GM19438 (cell line): ENCODE data around the gene STT3A.

Source experiments
- ATAC-seq: cut with Tn5 transposase; IDR thresholded peaks from one replicate; pipeline ENCODE4 v1.9.1; 2021; ENCODE audit warnings: low read depth; ENCODE audit not compliant: unreplicated experiment

The STT3A gene

DNA sequence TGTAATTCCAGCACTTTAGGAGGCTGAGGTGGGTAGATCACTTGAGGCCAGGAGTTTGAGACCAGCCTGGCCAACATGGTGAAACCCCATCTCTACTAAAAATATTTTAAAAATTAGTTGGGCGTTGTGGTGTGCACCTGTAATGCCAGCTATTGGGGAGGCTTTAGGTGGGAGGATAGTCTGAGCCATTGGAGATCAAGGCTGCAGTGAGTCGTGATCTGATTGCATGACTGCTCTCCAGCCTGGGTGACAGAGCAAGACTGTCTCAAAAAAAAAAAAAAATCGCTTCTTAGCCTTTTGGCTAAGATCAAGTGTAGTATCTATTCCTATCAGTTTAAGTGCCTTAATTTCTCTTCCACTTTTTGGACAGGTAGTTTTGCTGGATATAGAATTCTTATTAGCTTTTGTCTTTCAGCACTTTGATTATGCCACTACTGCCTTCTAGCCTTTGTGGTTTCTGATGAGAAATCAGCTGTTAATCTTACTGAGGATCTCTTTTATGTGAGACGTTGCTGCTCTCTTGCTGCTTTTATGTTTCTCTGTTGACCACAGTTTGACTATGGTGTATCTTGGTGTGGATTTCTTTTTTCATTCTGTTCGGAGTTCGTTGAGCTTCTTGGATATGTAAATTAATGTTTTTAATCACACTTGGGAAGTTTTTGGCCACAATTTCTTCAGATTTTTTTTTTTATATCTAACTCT lies 57.0 kb downstream of the STT3A start:
- ATAC-seq, result no peak

- no peak for ATAC-seq
These were observed 70.0 kb downstream of the STT3A start for GRCh38 chr11:125662689-125663088.

DNA sequence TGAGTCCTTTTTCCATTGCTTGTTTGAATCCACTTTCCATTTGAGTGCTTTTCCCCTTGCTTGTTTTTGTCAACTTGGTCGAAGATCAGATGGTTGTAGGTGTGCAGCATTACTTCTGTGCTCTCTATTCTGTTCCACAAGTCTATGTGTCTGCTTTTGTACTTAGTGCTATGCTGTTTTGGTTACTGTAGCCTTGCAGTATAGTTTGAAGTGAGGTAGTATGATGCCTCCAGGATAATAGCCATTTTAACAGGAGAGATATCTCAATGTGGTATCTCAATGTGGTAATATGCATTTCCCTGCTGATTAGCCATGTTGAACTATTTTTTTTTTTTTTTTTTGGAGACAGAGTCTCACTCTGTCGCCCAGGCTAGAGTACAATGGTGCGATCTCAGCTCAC lies 71.3 kb downstream of the STT3A start:
- ATAC-seq, result no peak

- no peak for ATAC-seq
These were observed 74.5 kb downstream of the STT3A start for GRCh38 chr11:125667151-125667550.

- ATAC-seq, result no peak
These were observed 77.5 kb downstream of the STT3A start for GRCh38 chr11:125670172-125670571.

GRCh38 chr11:125671561-125671960 lies 78.9 kb downstream of the STT3A start:
- no peak for ATAC-seq
